ENCODE data around the gene TGM6.

TGM6 gene

GRCh38 chr20:2459981-2460751, 79.5 kb downstream of the TGM6 start:
- DNase-seq, result no peak

- DNase-seq, result no peak
These were observed 80.2 kb downstream of the TGM6 start for GRCh38 chr20:2460752-2461424.

GRCh38 chr20:2462484-2462883, 81.8 kb downstream of the TGM6 start:
- DNase-seq, result no peak

- DNase-seq, result no peak
These were observed 83.1 kb downstream of the TGM6 start for GRCh38 chr20:2463616-2464365.

GRCh38 chr20:2465100-2465499, 84.4 kb downstream of the TGM6 start:
- DNase-seq, result no peak

- no peak for DNase-seq
These were observed 86.7 kb downstream of the TGM6 start for GRCh38 chr20:2467412-2467811.

GRCh38 chr20:2468581-2469407, 88.1 kb downstream of the TGM6 start:
- DNase-seq, result no peak

GRCh38 chr20:2469991-2470422, 89.3 kb downstream of the TGM6 start:
- DNase-seq, result peak; percentile 55 to 64

GRCh38 chr20:2470423-2471193, 89.9 kb downstream of the TGM6 start, which contains the start of gene SNRPB:
TSS of gene SNRPB (minus strand) at chr20:2470789. CDS start at chr20:2470690, 99 bp downstream.
- DNase-seq, result peak; percentile 94 to 96

- no peak for DNase-seq
These were observed 92.8 kb downstream of the TGM6 start for GRCh38 chr20:2473516-2473915.

GRCh38 chr20:2475850-2476741, 95.4 kb downstream of the TGM6 start:
- DNase-seq, result no peak

GRCh38 chr20:2476742-2477615, 96.3 kb downstream of the TGM6 start:
- DNase-seq, result no peak

- DNase-seq, result no peak
These were observed 99.7 kb downstream of the TGM6 start for GRCh38 chr20:2480381-2480780.

Measured in activated CD4-positive, alpha-beta T cell treated with anti-CD3 and anti-CD28 coated beads for 4 hours (primary cell).